Vagina (tissue), 2 donors: ENCODE results near the gene SSTR5.

Experiments used
- CTCF ChIP-seq, 3 experiments: fragments of 450-650 bp in 2 of 3; fragments of 200-600 bp in 1 of 3; sonication (generic) in 1 of 3; IDR thresholded peaks; one replicate each; pipeline ENCODE4 v1.5.1; 2017 to 2019; ENCODE audit warnings: antibody characterized with exemption in 3 of 3, mild to moderate bottlenecking in 2 of 3, moderate library complexity in 2 of 3
- POLR2A ChIP-seq, 2 donors: fragments of 450-650 bp; IDR thresholded peaks; one replicate each; pipeline ENCODE4 v1.6.1; 2017; ENCODE audit warnings: antibody characterized with exemption in 2 of 2, mild to moderate bottlenecking in 2 of 2, moderate library complexity in 2 of 2

- TF ChIP-seq CTCF (IDR thresholded peaks at IDR 0.05) (no peak), POLR2A (IDR thresholded peaks at IDR 0.05) (no peak)
Measured at GRCh38 chr16:1073262-1073558, 663 bp downstream of the SSTR5 start.
